SKM-1 treated with dmso at 0.1 percent for 144 hours (cell line): ENCODE results near the gene ACP5.
"Not testable (repeated sequence)": the region's sequence is repeated elsewhere in the genome, so short reads cannot be mapped to it uniquely, and the experiment has no call there.

ENCODE experiments used
- DNase-seq: peaks from one replicate; lab custom pipeline; 2025; ENCODE audit not compliant: unreplicated experiment; lab: John Stamatoyannopoulos, UW

Gene ACP5

GRCh38 chr19:11577451-11578257, at the start of gene ACP5:
TSS of gene ACP5 (minus strand) at chr19:11577645. CDS start at chr19:11577317, 328 bp downstream.
- no peak for DNase-seq

- peak; percentile 54 for DNase-seq
These were observed 48.8 kb upstream of the ACP5 start for GRCh38 chr19:11626252-11626651.

- no peak for DNase-seq
These were observed 46.6 kb upstream of the ACP5 start for GRCh38 chr19:11624069-11624463.

- DNase-seq: not testable (repeated sequence)
These were observed 45.0 kb upstream of the ACP5 start for GRCh38 chr19:11622401-11622800.

- no peak for DNase-seq
These were observed 43.1 kb upstream of the ACP5 start for GRCh38 chr19:11620553-11620952.

GRCh38 chr19:11617180-11618062, 40.0 kb upstream of the ACP5 start:
- DNase-seq: no peak

- peak; percentile 11 for DNase-seq
These were observed 35.5 kb upstream of the ACP5 start for GRCh38 chr19:11612816-11613511.

GRCh38 chr19:11611730-11612129, 34.3 kb upstream of the ACP5 start:
- no peak for DNase-seq

GRCh38 chr19:11606484-11606883, 29.0 kb upstream of the ACP5 start:
- no peak for DNase-seq

- not testable (repeated sequence) for DNase-seq
These were observed 22.3 kb upstream of the ACP5 start for GRCh38 chr19:11599704-11600103.

- no peak for DNase-seq
These were observed 21.3 kb upstream of the ACP5 start for GRCh38 chr19:11598746-11599145.

GRCh38 chr19:11598103-11598483, 20.6 kb upstream of the ACP5 start:
- DNase-seq: no peak

GRCh38 chr19:11597202-11598102, 20.0 kb upstream of the ACP5 start, which contains the start of gene ZNF627:
TSS of gene ZNF627 (plus strand) at chr19:11597483. CDS start at chr19:11597628, 145 bp downstream.
- peak; percentile 99 for DNase-seq

GRCh38 chr19:11596156-11596555, 18.7 kb upstream of the ACP5 start:
- DNase-seq: no peak

- DNase-seq: no peak
These were observed 16.6 kb upstream of the ACP5 start for GRCh38 chr19:11594084-11594483.

GRCh38 chr19:11587975-11588631, 10.7 kb upstream of the ACP5 start:
- DNase-seq: no peak

- peak; percentile 83 for DNase-seq
These were observed 10.0 kb upstream of the ACP5 start for GRCh38 chr19:11587302-11587974.

GRCh38 chr19:11586331-11586730, 8.9 kb upstream of the ACP5 start:
- DNase-seq: no peak

GRCh38 chr19:11581740-11582139, 4.3 kb upstream of the ACP5 start:
- DNase-seq: no peak
